ENCODE data around the gene DOK5. TPM values are rescaled to one million over a fixed set of nuclear protein-coding genes. Genes with fewer than 3 reads are reported as not detected.

The DOK5 gene
- total and polyA plus RNA-seq, 2 of the 8 experiments (the other 6 are each of a cell fraction or from before 2014, with no cell fraction given): 8.9 to 15.0 TPM

DNA sequence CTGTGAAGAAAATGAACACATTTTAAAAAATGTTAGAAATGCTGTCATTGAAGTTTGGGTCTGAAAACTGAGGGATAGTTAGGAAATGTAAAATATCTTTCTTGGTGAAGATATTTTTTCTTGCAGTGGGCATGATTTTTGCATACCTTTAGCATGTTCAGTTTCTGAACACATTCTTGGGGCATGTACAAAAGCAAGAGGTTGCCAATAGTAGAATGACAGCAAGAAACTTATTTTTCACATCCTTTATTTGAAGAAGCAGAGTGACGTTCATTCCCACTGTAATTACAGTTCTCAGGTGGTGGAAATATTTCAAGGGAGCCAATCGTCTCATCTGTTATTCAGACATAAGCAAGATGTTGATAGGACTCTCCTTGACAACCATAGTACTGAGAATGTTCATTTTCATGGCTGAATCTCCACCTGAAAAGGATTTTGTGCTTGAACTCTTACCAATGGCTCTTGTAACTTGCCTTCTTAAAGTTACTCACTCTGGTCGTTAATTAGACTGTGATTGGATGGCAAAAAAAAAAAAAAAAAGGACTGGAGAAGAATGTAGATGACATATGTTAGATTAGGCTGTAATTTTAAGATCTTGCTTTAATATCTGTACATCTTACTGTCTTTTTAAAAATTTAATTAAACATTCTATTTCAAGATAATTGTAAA lies 74.4 kb downstream of the DOK5 start:
- Histone ChIP-seq H3K56ac (replicated peaks; ENCODE audit: insufficient read length, low read depth, low read length) (no peak overlapping the region), H4K20me1 (replicated peaks in 1 of 2; ENCODE audit: control insufficient read depth in 1 of 2, insufficient read depth in 2 of 2, low read length in 2 of 2) (no peaks in the 10 kb centered on the region), H3K9me3 (ENCODE audit: insufficient read depth in 2 of 2, low read depth in 1 of 2, low read length in 1 of 2) (peaks cover 0 to 3% of the 10 kb centered on the region in 2 experiments; a peak in 2 of 4 replicates), H3K4me1 (replicated peaks in 1 of 4; ENCODE audit: control insufficient read depth in 3 of 4, insufficient read depth in 4 of 4, low read length in 3 of 4) (peaks cover 0 to under 1% (median 0%) of the 10 kb centered on the region in 4 experiments; a peak in 2 of 7 replicates), H2BK5ac (ENCODE audit: low read depth, low read length) (no peak overlapping the region), H3K9ac (replicated peaks in 1 of 4; ENCODE audit: extremely low read depth in 1 of 4, low read depth in 3 of 4, low read length in 3 of 4) (no peak overlapping the region), H4K5ac (ENCODE audit: insufficient read length, low read depth, low read length) (no peak overlapping the region), H4K8ac (ENCODE audit: extremely low read depth, insufficient read depth, low read length) (no peak overlapping the region), H3K27me3 (replicated peaks in 1 of 4; ENCODE audit: control insufficient read depth in 3 of 4, extremely low read depth in 1 of 4, insufficient read depth in 3 of 4, low read length in 3 of 4) (no peaks in the 10 kb centered on the region), H3K4me2 (ENCODE audit: insufficient read depth in 1 of 2, low read depth in 2 of 2, low read length in 2 of 2) (no peak overlapping the region), H2BK120ac (replicated peaks; ENCODE audit: low read depth, low read length) (no peak overlapping the region), H3K4me3 (ENCODE audit: extremely low read depth in 1 of 4, insufficient read depth in 2 of 4, low read depth in 3 of 4, low read length in 4 of 4) (no peak overlapping the region), H2AFZ (ENCODE audit: low read length) (no peak overlapping the region), H2BK20ac (ENCODE audit: low read length) (no peak overlapping the region), H3K14ac (ENCODE audit: insufficient read length) (no peak overlapping the region), H3K79me2 (ENCODE audit: control insufficient read depth in 1 of 2, insufficient read depth in 2 of 2, low read length in 2 of 2) (no peaks in the 10 kb centered on the region), H3K27ac (ENCODE audit: low read depth, low read length) (no peak overlapping the region), H3K79me1 (ENCODE audit: low read depth, low read length) (no peaks in the 10 kb centered on the region), H3K23me2 (ENCODE audit: low read depth, low read length) (no peaks in the 10 kb centered on the region; the same call in 1 of the 2 replicates), H3K18ac (ENCODE audit: extremely low read depth, low read length) (no peak overlapping the region), H2BK12ac (ENCODE audit: low read depth, low read length) (no peak overlapping the region), H3K36me3 (ENCODE audit: control insufficient read depth in 2 of 4, insufficient read depth in 4 of 4, low read length in 3 of 4) (peaks cover 0 to 2% (median 0%) of the 10 kb centered on the region in 4 experiments; a peak in 1 of 8 replicates), H2BK15ac (ENCODE audit: low read length) (no peak overlapping the region), H4K91ac (replicated peaks; ENCODE audit: insufficient read length, low read length) (no peak overlapping the region), H3K23ac (ENCODE audit: insufficient read length) (no peak overlapping the region), H2AK5ac (ENCODE audit: low read depth, low read length) (no peak overlapping the region), H3K4ac (replicated peaks; ENCODE audit: insufficient read length, low read depth, low read length) (no peak overlapping the region)
- ChIA-PET CTCF (ENCODE audit: partially characterized antibody) (no interaction called here), POLR2A (ENCODE audit: partially characterized antibody) (no interaction called here)
- FAIRE-seq (no peak), DNase-seq (ENCODE audit: low read depth in 1 of 2, low spot score in 2 of 2) (no peak)
- WGBS, 2 experiments (ENCODE audit: extremely low coverage in 1 of 2, insufficient coverage in 1 of 2, insufficient read length in 1 of 2, insufficient replicate concordance in 2 of 2, low coverage in 1 of 2, low lambda C conversion rate in 2 of 2, missing lambda C conversion rate in 1 of 2): 92% methylated on average over 3 of the region's 3 CpGs; no CpG with 5 or more reads in 1 of the 2 experiments
- TF ChIP-seq, protein P1, sequence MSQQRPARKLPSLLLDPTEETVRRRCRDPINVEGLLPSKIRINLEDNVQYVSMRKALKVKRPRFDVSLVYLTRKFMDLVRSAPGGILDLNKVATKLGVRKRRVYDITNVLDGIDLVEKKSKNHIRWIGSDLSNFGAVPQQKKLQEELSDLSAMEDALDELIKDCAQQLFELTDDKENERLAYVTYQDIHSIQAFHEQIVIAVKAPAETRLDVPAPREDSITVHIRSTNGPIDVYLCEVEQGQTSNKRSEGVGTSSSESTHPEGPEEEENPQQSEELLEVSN (IDR thresholded peaks at IDR 0.05): no peak
- TF ChIP-seq RBBP5 (IDR thresholded peaks at IDR 0.05; ENCODE audit: borderline replicate concordance, low read depth, low read length): no peak
- no peak for TF ChIP-seq BCL11A (IDR thresholded peaks at IDR 0.05; ENCODE audit: low read depth in 2 of 2, low read length in 2 of 2)
- no peak for TF ChIP-seq SIN3A (conservative IDR thresholded peaks at IDR 0.05 in 1 of 2, IDR thresholded peaks at IDR 0.05 in 1 of 2; ENCODE audit: low read depth in 1 of 2, low read length in 2 of 2)
- TF ChIP-seq EGR1 (IDR thresholded peaks at IDR 0.05; ENCODE audit: borderline replicate concordance, low read depth, low read length): no peak
- TF ChIP-seq SAP30 (IDR thresholded peaks at IDR 0.05; ENCODE audit: insufficient read depth, insufficient replicate concordance, low read length): no peak
- TF ChIP-seq FOSL1 (IDR thresholded peaks at IDR 0.05; ENCODE audit: insufficient read depth, low read depth, low read length): no peak
- TF ChIP-seq PHF8 (conservative IDR thresholded peaks at IDR 0.05; ENCODE audit: low read depth, low read length): no peak
- TF ChIP-seq CHD1 (IDR thresholded peaks at IDR 0.05; ENCODE audit: low read depth, low read length): no peak
- TF ChIP-seq JUND (IDR thresholded peaks at IDR 0.05; ENCODE audit: low read length): no peak
